ENCODE results near the gene OR52N1. TPM values are rescaled to one million over a fixed set of nuclear protein-coding genes. Genes with fewer than 3 reads are reported as not detected.

Gene OR52N1
- total RNA-seq = not detected in 2 replicates

GRCh38 chr11:5791165-5791564 lies at the start of gene OR52N1:
OR52N1 (minus strand) TSS chr11:5791265; CDS start chr11:5788816, 2,449 bp downstream.

GRCh38 chr11:5808500-5809121 lies 17.5 kb upstream of the OR52N1 start, which contains the start of gene OR52N2:
OR52N2 (plus strand) TSS chr11:5808924; CDS start chr11:5820336, 11,412 bp downstream.

DNA sequence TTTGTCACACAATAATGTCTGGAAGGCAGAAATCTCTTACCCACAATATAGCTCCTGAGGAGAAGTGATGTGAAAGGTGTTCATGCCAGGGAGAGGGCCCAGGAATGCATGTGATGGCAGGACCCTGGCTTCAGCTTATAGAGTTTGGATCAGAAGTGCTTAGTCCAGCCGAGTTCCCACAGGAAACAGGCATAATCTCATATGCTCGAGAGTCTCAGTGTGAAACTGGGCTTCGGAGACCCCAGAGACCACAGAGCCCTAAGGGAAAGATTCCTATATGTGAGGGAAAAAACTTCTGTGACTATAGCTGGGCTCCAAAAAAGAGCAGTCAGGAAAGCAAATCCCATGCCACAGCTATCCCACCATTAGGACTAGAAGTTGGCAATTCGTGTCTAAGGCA lies 7.8 kb downstream of the OR52N1 start, which contains the start of gene OR52N5:
OR52N5 (minus strand) TSS at position 101 of the 400 bp plus-strand sequence. CDS start 4,721 bp downstream, outside the sequence.

DNA sequence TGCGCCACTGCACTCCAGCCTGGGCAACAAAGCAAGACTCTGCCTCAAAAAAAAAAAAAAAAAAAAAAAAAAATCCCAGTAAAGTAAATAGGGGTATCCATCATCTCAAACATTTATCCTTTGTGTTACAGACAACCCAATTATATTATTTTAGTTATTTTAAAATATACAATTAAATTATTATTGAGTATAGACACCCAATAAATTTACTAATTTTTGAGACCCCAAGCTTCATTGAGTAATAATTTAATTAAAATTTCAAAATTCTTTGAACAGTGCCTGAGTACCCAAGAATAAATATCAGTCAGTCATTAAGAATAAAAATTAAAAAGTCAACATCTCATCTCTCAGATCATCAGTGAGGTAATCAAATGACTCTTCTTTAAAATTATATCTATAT lies 37.1 kb downstream of the OR52N1 start, which contains the start of gene OR52N4:
OR52N4 (plus strand) TSS at position 301 of the 400 bp plus-strand sequence. CDS start 498 bp downstream, outside the sequence.

Other genes with a start within 250 kb of the OR52N1 start
- 0.66 and 1.1 TPM in 2 replicates for gene OR52H1, start 242.7 kb downstream of the OR52N1 start, total RNA-seq
- gene OR52B6, start 210.4 kb downstream of the OR52N1 start, total RNA-seq = not detected in 2 replicates
- gene TRIM6, start 194.6 kb downstream of the OR52N1 start, total RNA-seq = 6.5 and 12.2 TPM in 2 replicates
- gene TRIM34, start 166.3 kb downstream of the OR52N1 start, total RNA-seq = 10.1 and 12.6 TPM in 2 replicates
- 37.6 and 52.2 TPM in 2 replicates for gene TRIM5, start 106.2 kb downstream of the OR52N1 start, total RNA-seq
- gene TRIM22, start 101.5 kb downstream of the OR52N1 start, total RNA-seq = 46.7 and 73.4 TPM in 2 replicates
- gene OR56B1, start 54.8 kb downstream of the OR52N1 start, total RNA-seq = not detected in 2 replicates
- not detected in 2 replicates for gene OR52N4, start 37.0 kb downstream of the OR52N1 start, total RNA-seq
- gene OR52N5, start 7.9 kb downstream of the OR52N1 start, total RNA-seq = not detected in 2 replicates
- not detected in 2 replicates for gene OR52N2, start 17.7 kb upstream of the OR52N1 start, total RNA-seq
- not detected in 2 replicates for gene OR52E6, start 50.6 kb upstream of the OR52N1 start, total RNA-seq
- not detected in 2 replicates for gene OR52E8, start 66.4 kb upstream of the OR52N1 start, total RNA-seq
- gene OR52E4, start 89.4 kb upstream of the OR52N1 start, total RNA-seq = not detected in 2 replicates
- not detected in 2 replicates for gene OR52E5, start 101.9 kb upstream of the OR52N1 start, total RNA-seq
- not detected in 2 replicates for gene OR56A3, start 151.0 kb upstream of the OR52N1 start, total RNA-seq
- gene OR56A5, start 177.2 kb upstream of the OR52N1 start, total RNA-seq = not detected in 2 replicates
- not detected in 2 replicates for gene OR52L1, start 195.7 kb upstream of the OR52N1 start, total RNA-seq
- gene OR56A4, start 215.7 kb upstream of the OR52N1 start, total RNA-seq = not detected in 2 replicates
- not detected in 2 replicates for gene OR56A1, start 239.5 kb upstream of the OR52N1 start, total RNA-seq

All from uterine smooth muscle cell (primary cell).